Activated T-helper 1 cell treated with anti-CD3 and anti-CD28 coated beads, Interleukin-2, amount 50 U/mL, for 16 hours (primary cell): ENCODE measurements around the gene ARHGAP26.
A peak's percentile ranks its signal among the peaks of the same experiment; 100 is the strongest.

Experiments
- DNase-seq, 2 donors: peaks; one replicate each; pipeline ENCODE4 v3.0.0-alpha.2; 2020; ENCODE audit warnings: low read depth in 1 of 2, low spot score in 1 of 2

ARHGAP26 gene

DNA sequence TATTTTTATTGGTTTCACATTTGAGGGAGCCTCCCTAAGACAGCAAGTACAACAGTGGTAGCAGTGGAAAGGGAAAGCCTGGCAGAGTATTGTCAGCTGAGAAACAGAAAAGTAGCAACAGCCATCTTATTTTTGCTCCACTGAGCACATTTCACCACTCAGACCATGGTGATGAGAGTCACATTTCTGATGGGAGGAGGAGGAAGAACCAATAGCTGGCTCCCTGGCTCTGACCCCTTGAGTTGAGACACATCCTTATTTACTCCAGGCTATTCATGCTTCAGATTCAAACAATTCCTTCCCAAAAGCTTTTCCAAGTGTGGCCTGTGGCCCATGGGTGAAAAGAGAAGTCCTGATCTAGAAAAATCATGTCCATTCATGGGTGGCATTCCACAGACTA lies 236.3 kb downstream of the ARHGAP26 start:
- no peak for DNase-seq

- DNase-seq = no peak
Observed at GRCh38 chr5:143008032-143008431, 237.9 kb downstream of the ARHGAP26 start.

DNA sequence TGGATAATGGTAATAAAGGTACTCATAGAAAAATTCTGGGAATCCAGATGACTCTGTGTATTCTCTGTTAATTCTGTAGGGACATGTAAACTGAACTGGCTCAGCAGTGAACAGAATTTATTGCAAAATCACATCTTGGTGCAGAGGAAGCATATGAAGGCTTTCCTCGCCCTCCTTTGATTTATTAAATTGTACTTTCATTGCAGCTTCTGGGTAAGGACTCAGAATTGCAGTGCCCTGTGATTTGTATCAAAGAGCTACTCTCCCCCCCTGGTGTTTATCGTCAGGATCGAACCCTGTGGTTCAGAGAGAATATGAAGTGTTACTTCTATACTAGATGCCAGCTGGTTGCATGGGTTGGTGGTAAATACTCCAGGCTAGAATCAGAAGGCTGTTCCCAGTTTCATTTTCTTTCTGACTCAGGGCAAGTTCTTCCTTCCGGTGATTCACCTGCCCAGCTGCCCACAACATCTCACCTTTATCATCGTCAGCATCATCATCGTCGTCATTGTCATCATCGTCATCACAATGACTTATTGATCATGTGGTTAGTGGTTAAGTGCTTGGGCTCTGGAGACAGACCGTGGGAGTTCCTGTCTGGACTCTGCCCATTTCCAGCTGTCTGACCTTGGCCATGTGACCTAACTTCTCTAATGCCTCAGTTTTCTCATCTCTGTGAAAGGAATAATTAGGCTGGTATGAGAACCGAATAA lies 238.8 kb downstream of the ARHGAP26 start:
- peak; percentile 29 to 64 for DNase-seq

DNA sequence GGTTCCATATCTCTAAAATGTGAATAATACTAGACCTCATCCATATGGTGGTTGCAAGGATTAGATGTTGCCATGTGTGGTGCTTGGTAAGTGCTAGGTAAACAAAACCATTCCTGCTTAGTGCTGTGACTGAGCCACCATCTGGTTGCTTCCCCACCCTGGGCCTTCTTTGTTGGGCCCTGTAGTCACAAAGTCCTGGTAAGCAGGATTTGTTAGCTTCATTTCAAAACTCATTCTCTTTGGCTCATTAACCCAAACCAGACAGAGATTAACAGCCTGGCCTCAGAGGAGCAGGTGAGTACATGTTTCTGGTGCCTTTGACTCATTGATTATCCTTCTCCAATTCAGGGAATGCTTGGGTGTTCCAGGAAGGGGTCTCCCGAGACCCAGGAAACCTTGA lies 240.2 kb downstream of the ARHGAP26 start:
- DNase-seq = no peak

- DNase-seq = no peak
Observed at GRCh38 chr5:143011585-143011984, 241.4 kb downstream of the ARHGAP26 start.

GRCh38 chr5:143013176-143013891 lies 243.2 kb downstream of the ARHGAP26 start:
- no peak for DNase-seq

- DNase-seq = no peak
Observed at GRCh38 chr5:143014017-143014651, 244.0 kb downstream of the ARHGAP26 start.

GRCh38 chr5:143016777-143017516 lies 246.8 kb downstream of the ARHGAP26 start:
- no peak for DNase-seq

DNA sequence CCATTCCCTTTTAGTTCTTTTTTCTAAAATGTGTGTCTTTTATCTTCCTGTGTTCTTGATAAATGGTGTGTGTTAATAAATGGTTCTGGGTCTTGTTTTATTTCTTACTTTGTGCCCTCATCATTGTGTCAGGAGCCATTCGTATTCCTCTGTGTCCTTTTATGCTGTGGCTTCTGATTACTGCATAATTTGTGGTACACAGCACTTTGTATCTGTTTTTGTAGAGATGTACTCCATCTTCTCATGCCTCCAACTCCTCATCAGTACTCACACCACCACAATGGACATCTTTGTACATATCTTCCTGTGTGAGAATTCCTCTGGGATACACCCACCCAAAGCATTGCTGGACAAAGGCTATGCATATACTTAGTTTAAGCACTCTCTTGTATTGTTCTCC lies 247.4 kb downstream of the ARHGAP26 start:
- no peak for DNase-seq

- no peak for DNase-seq
Observed at GRCh38 chr5:143017992-143018391, 247.8 kb downstream of the ARHGAP26 start.

GRCh38 chr5:143019157-143019556 lies 249.0 kb downstream of the ARHGAP26 start:
- DNase-seq = no peak

DNA sequence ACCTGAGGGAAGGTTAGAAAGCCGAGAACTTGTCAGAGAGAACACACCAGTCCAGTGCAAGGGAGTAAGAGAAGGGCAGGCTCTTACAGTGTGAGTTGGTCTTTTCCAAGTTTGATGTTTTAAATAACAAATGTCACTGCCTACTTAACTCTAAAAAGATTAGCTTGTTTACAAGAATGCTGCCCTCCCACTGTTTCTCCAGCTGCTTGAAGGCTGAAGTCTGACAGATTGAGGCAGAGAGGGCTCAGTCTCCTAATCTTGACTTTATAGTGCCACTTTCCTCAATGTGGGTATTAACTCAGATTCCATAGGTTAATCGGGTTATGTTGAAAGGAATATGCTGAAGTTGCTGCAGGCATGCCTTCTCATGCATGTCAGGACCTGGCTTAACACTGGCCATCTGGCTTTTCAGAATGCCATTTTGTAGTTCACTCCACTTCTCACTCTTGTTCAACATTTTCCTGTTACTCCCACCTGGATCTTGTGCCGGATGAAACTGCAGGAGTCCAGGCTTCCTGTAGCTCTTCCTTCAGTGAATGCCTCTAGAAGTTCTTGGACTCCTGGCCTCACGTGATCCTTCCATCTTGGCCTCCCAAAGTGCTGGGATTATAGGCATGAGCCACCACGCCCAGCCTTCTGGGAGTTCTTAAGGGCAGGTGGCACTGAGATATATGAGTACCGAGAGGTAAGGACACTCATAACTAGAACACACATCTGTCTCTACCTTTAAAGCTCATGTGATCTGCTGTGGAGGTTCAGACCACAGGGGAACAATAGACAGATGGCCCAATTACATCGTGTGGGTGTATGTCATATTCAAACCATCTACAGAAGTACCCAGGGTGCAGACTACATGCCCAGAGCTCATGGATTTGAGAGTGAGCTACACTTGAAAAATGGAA lies 249.7 kb downstream of the ARHGAP26 start:
- DNase-seq = no peak

GRCh38 chr5:143021595-143021994 lies 251.4 kb downstream of the ARHGAP26 start:
- DNase-seq = no peak

DNA sequence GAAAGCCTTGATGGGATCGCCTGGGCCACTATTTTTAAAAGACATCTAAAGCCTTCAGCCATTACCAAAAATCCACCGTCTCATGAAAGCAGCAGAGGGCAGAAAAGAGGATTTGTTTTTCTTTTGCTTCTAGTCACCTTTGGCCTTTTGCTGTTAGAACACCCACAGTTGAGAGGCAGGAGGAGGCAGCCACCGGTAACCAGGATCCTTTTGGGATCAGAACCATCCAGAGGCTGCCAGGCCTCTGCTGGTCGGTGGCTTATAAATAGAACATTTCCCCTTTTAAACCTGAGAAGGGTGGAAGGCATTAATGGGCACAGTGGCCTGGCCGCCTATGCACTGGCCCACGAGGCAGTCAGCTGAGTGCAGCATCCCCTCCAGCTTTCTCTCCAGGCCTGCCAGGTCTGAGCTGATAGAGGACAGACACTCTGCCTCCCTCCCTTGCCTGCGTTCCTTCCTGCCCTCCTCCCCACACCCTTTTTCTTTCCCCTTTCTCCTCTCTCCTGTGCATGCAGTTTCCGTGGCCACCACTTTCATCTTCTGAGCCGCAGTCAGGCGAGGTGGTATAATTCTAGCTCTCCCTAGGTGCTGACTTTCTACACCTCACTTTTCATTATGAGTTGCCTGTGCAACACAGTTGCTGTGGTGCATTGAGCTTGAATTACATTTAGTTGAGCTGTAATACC lies 253.4 kb downstream of the ARHGAP26 start:
- no peak for DNase-seq

DNA sequence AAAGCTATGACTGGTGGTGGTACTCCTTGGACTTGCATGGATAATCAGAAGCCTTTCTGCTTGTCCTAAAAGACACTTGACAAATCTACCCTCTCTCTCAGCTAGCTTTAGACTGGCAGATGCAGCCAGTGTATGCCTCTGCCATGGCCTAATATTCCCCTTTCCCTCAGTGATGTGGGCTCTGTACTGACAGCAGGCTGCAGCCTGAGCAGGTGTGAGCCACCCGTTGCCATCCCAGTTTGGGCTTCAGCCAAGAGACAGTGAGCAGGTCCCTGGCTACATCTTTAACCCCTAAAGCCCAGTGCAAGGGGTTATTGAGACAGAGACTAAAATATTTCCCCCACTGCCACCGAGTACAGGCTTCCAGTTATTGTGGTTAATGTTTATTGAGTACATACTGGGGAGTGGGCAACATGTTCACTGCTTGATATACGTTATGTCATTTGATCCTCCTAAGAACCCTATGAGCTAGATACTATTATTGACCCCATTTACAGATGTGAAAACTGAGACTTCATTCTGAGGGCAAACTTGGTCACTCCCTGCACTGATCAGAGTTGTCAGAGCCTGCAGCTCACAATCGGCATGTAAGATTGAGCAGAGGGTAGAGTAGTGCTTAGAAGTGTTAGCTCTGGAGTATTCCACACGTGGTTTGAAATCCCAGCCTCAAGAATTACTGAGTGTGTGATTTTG lies 254.2 kb downstream of the ARHGAP26 start:
- no peak for DNase-seq

GRCh38 chr5:143025376-143025775 lies 255.2 kb downstream of the ARHGAP26 start:
- DNase-seq = no peak

- DNase-seq = no peak
Observed at GRCh38 chr5:143025971-143026370, 255.8 kb downstream of the ARHGAP26 start.

DNA sequence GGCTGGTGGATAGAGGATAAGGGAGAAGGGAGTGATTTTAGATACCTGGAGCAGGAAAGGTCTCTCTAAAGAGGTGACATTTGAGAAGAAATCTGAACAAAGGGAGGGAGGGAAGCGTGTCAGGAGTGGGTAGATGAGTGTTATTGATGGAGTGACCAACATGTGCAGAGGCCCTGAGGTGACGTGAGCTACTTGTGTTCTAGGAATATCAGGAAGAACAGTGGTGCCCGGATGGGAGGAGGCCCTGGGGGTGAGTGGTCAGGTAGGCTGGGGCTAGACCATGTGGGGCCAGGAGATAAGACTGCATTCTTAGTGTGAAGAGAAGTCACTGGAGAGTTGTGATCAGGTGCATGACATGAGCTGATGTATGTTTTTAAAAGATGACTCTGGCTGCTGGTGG lies 256.2 kb downstream of the ARHGAP26 start:
- DNase-seq = no peak

- DNase-seq = no peak
Observed at GRCh38 chr5:143029293-143029692, 259.1 kb downstream of the ARHGAP26 start.
